SK-N-SH (cell line): Measurements from ENCODE around the gene HBP1.

Source experiments
- CHD2 ChIP-seq: fragments of 150-350 bp; IDR thresholded peaks from 2 replicates; pipeline ENCODE4 v1.6.1; 2018; ENCODE audit warnings: low read length; ENCODE audit not compliant: partially characterized antibody
- CTCF ChIP-seq: fragments of 200-600 bp; sonication (generic); IDR thresholded peaks from 2 replicates; pipeline ENCODE4 v1.6.1; 2017; ENCODE audit warnings: antibody characterized with exemption, mild to moderate bottlenecking, moderate library complexity
- ELF1 ChIP-seq: IDR thresholded peaks from 2 replicates; pipeline ENCODE4 v1.4.0; 2012
- EP300 ChIP-seq, 2 experiments: IDR thresholded peaks; 2 replicates each; pipeline versions ENCODE4 v1.4.0 to v1.6.1; 2012; ENCODE audit warnings: borderline replicate concordance in 1 of 2, low read depth in 1 of 2, low read length in 1 of 2
- EZH2phosphoT487 ChIP-seq: fragments of 200-600 bp; sonication (generic); IDR thresholded peaks from 2 replicates; pipeline ENCODE4 v1.6.1; 2017; ENCODE audit warnings: low read depth, mixed run types, mild to moderate bottlenecking, antibody characterized with exemption, moderate library complexity, borderline replicate concordance
- GATA2 ChIP-seq: sonication (generic); formaldehyde crosslinking; IDR thresholded peaks from 2 replicates; pipeline ENCODE4 v1.5.0; 2020; ENCODE audit warnings: mild to moderate bottlenecking, missing genetic modification reagents
- MXI1 ChIP-seq: IDR thresholded peaks from 2 replicates; pipeline ENCODE4 v1.6.1; 2012; ENCODE audit warnings: mild to moderate bottlenecking, low read depth, low read length, improper control_type of control experiment
- POLR2AphosphoS5 ChIP-seq: IDR thresholded peaks from 2 replicates; pipeline ENCODE4 v1.6.1; 2012; ENCODE audit warnings: low read depth, low read length
- RFX5 ChIP-seq: IDR thresholded peaks from 2 replicates; pipeline ENCODE4 v1.6.1; 2012; ENCODE audit warnings: mild to moderate bottlenecking, improper control_type of control experiment, low read length
- SMC3 ChIP-seq: IDR thresholded peaks from 2 replicates; pipeline ENCODE4 v1.6.1; 2012; ENCODE audit warnings: low read depth, low read length, improper control_type of control experiment
- TCF12 ChIP-seq: IDR thresholded peaks from 2 replicates; pipeline ENCODE4 v1.4.0; 2012
- TF ChIP-seq, protein P1 (sequence below): IDR thresholded peaks from 2 replicates; pipeline ENCODE4 v1.4.0; 2012; ENCODE audit warnings: low read depth, borderline replicate concordance
- TF ChIP-seq, protein P2 (sequence below): IDR thresholded peaks from 2 replicates; pipeline ENCODE4 v1.4.0; 2012; ENCODE audit warnings: low read depth, borderline replicate concordance

DNA sequence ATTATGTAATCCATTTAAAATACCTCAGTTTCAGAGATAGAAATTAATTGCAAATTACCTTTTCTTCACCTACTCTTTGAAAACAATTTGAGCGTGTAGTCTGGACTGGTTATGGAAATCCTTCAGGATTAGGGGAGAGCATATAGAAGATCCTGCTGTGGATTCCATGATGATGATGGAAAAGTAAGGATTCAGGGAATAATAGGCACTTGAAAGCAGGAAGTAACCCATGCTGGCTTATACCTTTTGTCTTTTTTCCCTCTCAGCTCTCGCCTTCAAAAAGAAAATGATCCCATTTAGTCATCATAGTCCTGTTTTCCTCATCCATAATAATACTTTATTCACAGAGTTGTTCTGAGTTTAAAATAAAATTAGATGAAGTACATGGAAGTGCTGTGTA, 4.4 kb downstream of the HBP1 start:
- TF ChIP-seq CTCF (no peak), ELF1 (no peak), SMC3 (no peak), EZH2phosphoT487 (no peak), EP300 (IDR thresholded peaks at IDR 0.05; ENCODE audit: borderline replicate concordance in 1 of 2, low read depth in 1 of 2, low read length in 1 of 2) (no peak), RFX5 (no peak), CHD2 (no peak), GATA2 (no peak), TCF12 (no peak), POLR2AphosphoS5 (no peak), MXI1 (no peak)
- TF ChIP-seq, protein P1, sequence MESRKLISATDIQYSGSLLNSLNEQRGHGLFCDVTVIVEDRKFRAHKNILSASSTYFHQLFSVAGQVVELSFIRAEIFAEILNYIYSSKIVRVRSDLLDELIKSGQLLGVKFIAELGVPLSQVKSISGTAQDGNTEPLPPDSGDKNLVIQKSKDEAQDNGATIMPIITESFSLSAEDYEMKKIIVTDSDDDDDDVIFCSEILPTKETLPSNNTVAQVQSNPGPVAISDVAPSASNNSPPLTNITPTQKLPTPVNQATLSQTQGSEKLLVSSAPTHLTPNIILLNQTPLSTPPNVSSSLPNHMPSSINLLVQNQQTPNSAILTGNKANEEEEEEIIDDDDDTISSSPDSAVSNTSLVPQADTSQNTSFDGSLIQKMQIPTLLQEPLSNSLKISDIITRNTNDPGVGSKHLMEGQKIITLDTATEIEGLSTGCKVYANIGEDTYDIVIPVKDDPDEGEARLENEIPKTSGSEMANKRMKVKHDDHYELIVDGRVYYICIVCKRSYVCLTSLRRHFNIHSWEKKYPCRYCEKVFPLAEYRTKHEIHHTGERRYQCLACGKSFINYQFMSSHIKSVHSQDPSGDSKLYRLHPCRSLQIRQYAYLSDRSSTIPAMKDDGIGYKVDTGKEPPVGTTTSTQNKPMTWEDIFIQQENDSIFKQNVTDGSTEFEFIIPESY, result no peak
- TF ChIP-seq, protein P2, sequence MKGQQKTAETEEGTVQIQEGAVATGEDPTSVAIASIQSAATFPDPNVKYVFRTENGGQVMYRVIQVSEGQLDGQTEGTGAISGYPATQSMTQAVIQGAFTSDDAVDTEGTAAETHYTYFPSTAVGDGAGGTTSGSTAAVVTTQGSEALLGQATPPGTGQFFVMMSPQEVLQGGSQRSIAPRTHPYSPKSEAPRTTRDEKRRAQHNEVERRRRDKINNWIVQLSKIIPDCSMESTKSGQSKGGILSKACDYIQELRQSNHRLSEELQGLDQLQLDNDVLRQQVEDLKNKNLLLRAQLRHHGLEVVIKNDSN, result no peak
